ENCODE data around the gene GULP1.
A peak's percentile ranks its signal among the peaks of the same experiment; 100 is the strongest.
"Not testable (repeated sequence)": the region's sequence is repeated elsewhere in the genome, so short reads cannot be mapped to it uniquely, and the experiment has no call there.

Gene GULP1

GRCh38 chr2:188293601-188294351, 2.1 kb downstream of the GULP1 start:
- DNase-seq, result peak; percentile 37

- DNase-seq, result no peak
Observed at GRCh38 chr2:188294352-188294926, 2.8 kb downstream of the GULP1 start.

- no peak for DNase-seq
Observed at GRCh38 chr2:188295067-188295685, 3.5 kb downstream of the GULP1 start.

GRCh38 chr2:188297978-188298377, 6.3 kb downstream of the GULP1 start:
- no peak for DNase-seq

DNA sequence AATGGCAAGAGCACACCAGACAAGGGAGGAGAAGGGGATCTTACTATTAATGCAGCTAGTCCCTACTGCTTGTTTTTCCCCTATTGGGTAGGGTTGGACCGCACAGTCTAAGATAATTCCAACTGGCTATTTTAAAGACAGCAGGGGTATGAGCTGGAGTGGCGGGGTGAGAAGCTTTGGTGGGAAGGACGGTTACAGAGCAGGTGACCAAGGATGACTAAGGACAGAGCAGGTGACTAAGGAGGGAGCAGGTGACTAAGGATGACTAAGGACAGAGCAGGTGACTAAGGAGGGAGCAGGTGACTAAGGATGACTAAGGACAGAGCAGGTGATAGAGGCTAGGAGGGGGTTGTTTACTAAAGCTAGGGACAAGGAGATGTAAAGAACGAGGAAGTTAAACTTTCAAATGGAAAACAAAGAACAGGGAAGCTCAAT, 7.3 kb downstream of the GULP1 start:
- not testable (repeated sequence) for DNase-seq

DNA sequence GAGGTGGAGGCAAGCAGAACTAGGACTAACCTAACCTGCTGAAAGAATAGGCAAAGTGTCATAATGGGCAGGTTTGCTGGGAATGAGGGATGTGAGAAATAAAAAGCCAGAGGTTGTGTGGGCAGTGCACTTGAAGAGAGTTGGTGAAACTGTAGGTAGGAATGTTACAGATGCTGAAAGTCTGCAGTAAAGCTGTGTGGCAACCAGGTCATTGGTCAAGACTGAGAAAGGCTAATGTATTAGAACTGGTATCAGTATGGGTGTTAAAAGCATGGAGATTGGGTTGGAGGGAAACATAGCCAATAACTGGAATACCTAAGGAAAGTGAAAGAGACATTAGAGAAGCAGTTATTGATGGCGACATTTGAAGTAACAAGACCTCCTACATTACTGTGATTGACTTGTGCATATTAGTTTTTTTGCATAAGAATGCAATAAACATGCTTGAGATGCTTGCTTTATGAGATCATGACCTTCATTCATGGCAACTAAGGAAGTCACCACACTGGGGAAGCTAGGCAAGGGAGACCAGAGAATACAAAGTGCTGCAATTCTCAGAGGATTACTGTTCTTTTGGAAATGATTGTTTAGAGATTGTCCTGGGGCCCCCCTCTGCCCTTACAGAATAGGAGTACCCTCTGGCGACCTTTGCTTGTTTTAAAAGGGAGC, 11.8 kb downstream of the GULP1 start:
- DNase-seq, result no peak

GRCh38 chr2:188305271-188305670, 13.6 kb downstream of the GULP1 start:
- no peak for DNase-seq

DNA sequence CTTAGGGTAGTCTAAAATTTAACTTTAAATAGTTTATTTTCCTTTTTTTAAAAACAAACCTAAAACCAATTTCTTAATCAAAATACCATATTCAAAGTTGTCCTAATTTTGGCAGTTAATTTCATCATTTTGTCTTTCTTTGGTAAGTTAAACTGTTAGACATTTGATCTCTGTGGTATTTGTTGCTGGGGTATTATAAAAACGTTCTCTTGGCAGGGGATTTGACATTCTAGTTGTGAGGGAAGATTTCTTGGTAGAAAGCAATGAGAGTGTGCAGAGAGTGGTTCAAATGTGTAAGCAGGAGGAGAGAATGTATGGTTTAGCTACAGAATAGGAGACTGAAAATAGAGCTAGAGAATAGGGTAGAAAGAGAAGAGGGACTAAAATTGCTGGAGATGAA, 14.6 kb downstream of the GULP1 start:
- DNase-seq, result no peak

DNA sequence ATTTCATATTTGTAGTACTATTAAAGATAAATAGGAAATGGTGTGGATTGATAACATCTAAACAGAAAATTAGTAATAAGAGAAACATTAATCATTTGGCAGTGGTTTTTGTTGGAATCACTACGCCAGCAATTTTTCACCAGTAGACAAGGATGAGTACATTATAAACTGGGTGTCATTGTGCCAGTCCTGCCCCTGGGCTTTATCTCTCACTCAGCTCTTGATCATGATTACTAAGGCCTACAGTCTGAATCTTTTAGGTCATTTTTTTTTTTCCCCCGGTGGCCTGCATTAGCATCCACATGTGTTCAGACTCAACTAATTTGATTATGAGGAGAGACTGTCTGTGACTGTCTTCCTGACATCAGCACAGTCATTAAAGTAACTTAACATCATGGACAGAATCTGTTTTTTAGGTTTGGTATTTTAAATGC, 16.2 kb downstream of the GULP1 start:
- DNase-seq, result no peak

DNA sequence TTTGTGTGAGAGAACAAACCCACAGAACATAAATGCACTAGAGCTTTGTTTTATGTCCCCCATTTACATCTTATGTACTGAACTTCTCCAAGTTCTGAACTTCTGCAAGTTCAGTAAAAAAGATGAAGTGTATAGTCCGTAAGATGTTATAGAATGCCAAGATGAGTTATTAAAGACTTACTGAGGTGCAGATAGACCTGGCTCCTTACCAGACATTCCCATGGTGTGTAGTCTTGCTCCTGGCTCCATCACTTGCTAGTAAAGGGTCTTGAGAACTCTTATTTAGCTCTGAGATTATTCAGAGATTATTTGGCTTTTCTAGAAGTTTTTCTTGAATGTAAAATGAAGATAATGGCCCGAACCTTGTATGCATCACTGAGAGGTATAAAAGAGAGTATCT, 16.8 kb downstream of the GULP1 start:
- no peak for DNase-seq

DNA sequence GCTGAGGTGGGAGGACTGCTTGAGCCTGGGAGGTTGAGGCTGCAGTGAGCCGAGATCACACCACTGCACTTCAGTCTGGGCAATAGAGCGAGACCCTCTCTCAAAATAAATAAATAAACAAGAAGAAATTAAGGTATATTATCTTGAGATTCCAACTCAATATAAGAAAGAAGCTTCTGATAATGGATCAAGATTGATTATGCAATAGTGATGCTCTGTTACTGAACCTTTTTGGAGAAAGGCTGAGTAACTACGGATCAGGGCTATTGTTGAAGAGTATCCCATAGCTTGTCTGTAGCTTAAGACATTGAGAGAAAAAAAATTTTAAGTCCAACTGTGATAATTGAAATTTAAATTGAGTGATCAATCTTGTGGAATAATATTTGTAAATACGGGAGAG, 17.7 kb downstream of the GULP1 start:
- DNase-seq, result no peak

GRCh38 chr2:188314314-188315054, 22.8 kb downstream of the GULP1 start:
- no peak for DNase-seq

DNA sequence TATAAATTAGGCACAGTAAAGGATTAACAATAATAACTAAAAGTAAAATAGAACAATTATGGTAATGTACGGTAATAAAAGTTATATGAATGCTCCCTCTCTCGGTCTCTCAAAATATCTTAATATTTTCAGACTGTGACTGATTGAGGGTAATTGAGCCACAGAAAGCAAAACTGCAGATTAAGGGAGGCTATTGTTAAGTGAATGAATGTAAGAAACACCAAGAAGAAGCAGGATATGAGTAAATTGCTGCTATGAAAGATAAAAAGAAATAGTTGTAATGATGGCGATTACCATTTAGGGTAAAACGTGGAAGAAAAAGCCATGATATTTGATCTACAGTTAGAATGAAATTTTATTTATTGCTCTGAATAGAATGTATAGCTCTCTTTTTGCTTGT, 24.1 kb downstream of the GULP1 start:
- DNase-seq, result no peak

- no peak for DNase-seq
Observed at GRCh38 chr2:188316342-188316741, 24.7 kb downstream of the GULP1 start.

- no peak for DNase-seq
Observed at GRCh38 chr2:188316791-188317423, 25.2 kb downstream of the GULP1 start.

GRCh38 chr2:188318161-188318749, 26.6 kb downstream of the GULP1 start:
- DNase-seq, result no peak

DNA sequence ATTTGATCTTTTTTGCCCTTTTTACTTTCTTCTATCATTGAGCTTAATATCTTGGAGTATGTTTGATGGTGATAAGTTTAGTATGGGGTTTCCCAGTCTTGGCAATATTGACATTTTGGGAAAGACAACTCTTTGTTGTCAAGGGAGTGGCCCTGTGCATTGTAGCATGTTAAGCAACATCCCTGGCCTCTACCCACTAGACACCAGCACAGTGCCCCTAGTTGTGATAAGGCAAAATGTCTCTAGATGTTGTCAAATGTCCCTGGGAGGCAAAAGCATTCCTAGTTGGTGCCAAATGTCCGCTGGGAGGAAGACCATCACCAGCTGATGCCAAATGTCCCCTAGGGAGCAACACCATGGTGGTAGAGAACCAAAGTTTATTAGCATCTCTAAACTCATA, 28.2 kb downstream of the GULP1 start:
- no peak for DNase-seq

DNA sequence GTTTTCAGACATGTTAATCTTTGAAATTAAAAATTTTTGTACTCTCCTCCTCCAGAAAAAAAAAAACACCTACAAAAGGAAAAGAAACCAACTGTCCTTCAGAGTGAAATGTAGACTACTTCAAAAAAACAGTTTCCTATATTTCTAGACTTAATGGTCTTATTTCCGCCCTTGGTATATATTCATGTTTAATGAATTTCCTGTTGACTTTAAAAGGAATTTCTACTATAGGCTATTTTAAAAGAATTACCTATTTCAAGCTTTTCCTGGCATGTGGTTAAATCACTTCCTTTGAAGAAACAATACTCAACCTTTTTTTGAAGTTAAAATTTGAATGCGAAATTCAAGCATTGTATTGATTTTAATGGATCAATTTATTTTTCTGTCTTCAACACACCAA, 29.2 kb downstream of the GULP1 start:
- DNase-seq, result no peak

GRCh38 chr2:188322569-188323551, 31.2 kb downstream of the GULP1 start:
- no peak for DNase-seq

DNA sequence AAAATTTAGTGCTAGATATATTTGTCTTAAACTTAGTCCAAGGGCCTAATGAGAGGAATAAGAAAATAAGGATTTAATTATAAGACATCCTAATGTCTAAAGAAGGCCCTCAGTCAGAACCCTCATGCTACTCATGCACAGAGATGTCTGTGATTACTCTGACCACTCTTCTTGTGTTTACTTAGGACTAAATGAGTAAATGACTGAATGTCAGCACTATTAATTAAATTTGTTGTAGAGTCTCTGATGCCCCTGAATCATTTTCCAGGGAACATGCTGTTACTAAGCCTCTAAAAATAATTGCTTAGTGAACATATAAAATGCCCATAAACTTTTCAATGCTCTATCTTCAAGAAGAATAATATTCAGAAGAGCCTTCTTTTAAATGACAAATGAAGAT, 32.4 kb downstream of the GULP1 start:
- DNase-seq, result no peak

DNA sequence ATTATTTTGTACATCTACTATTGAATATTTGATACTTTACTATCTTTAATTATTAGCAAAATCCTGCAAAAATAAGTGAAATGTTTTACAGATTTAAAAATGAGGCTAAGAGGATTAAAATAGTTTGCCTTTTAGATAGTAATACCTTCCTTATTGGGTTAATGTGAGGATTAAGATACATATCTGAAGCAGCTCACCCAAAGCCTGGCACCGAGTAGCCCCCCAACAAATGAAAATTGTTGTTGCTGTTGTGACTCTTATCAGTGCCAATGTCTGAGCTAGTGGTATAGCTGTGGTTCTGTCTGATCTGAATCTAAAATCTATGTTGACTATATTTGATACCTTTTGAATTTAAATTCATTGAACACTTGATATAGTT, 34.6 kb downstream of the GULP1 start:
- DNase-seq, result no peak

All from amniotic stem cell (primary cell).